Measurements from ENCODE around the gene CNP. TPM values are rescaled to one million over a fixed set of nuclear protein-coding genes. Genes with fewer than 3 reads are reported as not detected.

CNP gene
- total and polyA plus RNA-seq, 8 donors: 26.3 to 45.8 (median 32.1) TPM

DNA sequence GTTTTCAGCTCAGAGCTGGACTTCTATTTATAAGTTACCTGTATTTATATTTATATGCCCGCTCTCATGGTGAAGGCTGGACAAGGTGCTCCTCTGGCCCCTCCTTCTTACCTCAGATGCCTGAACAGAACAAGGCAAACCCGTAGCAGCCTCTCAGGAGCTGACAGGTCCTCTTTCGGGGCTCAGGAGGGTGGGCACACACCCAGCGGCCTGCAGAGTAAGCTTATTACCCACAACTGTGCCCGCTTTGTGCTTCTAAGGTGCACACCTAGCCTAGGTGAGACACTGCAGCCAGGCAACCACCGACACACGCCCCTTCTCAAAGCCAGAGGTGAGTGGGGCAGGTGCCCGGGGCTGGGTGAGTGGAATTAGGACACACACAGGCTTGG is 58.6 kb downstream of the CNP start:
- FAIRE-seq: no peak
- intact Hi-C loops (cut with DNase I): loop anchor here in 2 of 3 donors (10.0 kb wide), 2 partner anchors 80 to 90 kb away; partner anchors contain the start of gene DHX58 (in 1 of the 2)

DNA sequence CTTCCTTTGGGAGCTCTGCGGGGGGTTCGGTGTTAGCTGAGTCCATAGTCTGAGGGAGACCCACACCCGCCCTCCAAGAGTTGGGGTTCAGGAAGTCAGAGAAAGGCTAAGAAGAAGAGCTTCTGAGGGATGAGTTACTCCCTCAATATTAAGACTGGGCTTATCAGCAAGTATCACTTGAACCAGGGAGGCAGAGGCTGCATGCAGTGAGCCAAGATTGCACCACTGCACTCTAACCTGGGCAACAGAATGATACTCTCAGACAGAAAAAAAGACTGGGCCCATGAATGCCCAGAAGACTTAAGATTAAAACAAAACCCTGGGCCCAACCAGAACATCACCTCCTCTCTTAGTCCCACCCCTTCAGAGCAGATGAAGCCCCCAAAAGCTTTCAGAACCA is 59.3 kb downstream of the CNP start:
- Histone ChIP-seq H3K27me3 (no peaks in the 10 kb centered on the region), H3K4me3 (no peak overlapping the region), H3K9me3 (no peaks in the 10 kb centered on the region), H3K4me1 (peaks cover 4 to 18% (median 5%) of the 10 kb centered on the region in 3 donors), H3K27ac (no peak overlapping the region), H3K36me3 (peaks cover 0 to 14% (median 10%) of the 10 kb centered on the region in 3 donors)
- WGBS, 2 donors: 92 to 93% methylated on average over 3 of the region's 3 CpGs
- TF ChIP-seq, protein P1, sequence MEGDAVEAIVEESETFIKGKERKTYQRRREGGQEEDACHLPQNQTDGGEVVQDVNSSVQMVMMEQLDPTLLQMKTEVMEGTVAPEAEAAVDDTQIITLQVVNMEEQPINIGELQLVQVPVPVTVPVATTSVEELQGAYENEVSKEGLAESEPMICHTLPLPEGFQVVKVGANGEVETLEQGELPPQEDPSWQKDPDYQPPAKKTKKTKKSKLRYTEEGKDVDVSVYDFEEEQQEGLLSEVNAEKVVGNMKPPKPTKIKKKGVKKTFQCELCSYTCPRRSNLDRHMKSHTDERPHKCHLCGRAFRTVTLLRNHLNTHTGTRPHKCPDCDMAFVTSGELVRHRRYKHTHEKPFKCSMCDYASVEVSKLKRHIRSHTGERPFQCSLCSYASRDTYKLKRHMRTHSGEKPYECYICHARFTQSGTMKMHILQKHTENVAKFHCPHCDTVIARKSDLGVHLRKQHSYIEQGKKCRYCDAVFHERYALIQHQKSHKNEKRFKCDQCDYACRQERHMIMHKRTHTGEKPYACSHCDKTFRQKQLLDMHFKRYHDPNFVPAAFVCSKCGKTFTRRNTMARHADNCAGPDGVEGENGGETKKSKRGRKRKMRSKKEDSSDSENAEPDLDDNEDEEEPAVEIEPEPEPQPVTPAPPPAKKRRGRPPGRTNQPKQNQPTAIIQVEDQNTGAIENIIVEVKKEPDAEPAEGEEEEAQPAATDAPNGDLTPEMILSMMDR (IDR thresholded peaks at IDR 0.05): no peak
- FAIRE-seq: no peak
- intact Hi-C loops (cut with DNase I): loop anchor here in 2 of 3 donors (10.0 kb wide), 2 partner anchors 79 to 89 kb away; partner anchors contain the start of gene DHX58 (in 1 of the 2)
- no peak for ATAC-seq
- no peak for DNase-seq

More for the DNA sequence above, 58.6 kb downstream of the CNP start:
- peak in 1 of 6 donors; percentile 33 for DNase-seq
- H3K4me1 ChIP-seq: peaks cover 9 to 23% (median 10%) of the 10 kb centered on the region in 3 donors
- H3K27me3 ChIP-seq: no peaks in the 10 kb centered on the region
- peak overlapping the region in 2 of 4 donors; percentile 51 to 67 for H3K27ac ChIP-seq
- H3K9me3 ChIP-seq: no peaks in the 10 kb centered on the region
- H3K4me3 ChIP-seq: no peak overlapping the region
- WGBS, 2 donors: 49 to 51% methylated on average over 8 of the region's 8 CpGs
- ATAC-seq: peak in 1 of 4 donors; percentile 21
- peaks cover 0 to 14% (median 10%) of the 10 kb centered on the region in 3 donors for H3K36me3 ChIP-seq
- TF ChIP-seq, protein P1 (IDR thresholded peaks at IDR 0.05): no peak

- Histone ChIP-seq H3K4me1 (peaks cover 0 to 12% (median 0%) of the 10 kb centered on the region in 3 donors), H3K9me3 (no peaks in the 10 kb centered on the region), H3K4me3 (no peak overlapping the region), H3K36me3 (peaks cover 0 to 14% (median 10%) of the 10 kb centered on the region in 3 donors), H3K27ac (no peak overlapping the region), H3K27me3 (no peaks in the 10 kb centered on the region)
- ATAC-seq (no peak), FAIRE-seq (no peak), DNase-seq (no peak)
- TF ChIP-seq, protein P1 (IDR thresholded peaks at IDR 0.05): no peak
- 72 to 74% methylated on average over 17 of the region's 17 CpGs for WGBS, 2 donors
- intact Hi-C loops (cut with DNase I): loop anchor here in 2 of 3 donors (10.0 kb wide), 2 partner anchors 78 to 88 kb away; partner anchors contain the start of gene DHX58 (in 1 of the 2)
These were observed 60.4 kb downstream of the CNP start for GRCh38 chr17:42026857-42027589.

Other genes with a start within 250 kb of the CNP start
- 1 to 10 TPM in 3 of 6 donors, under 1 TPM in 3; 0.13 to 1.6 (median 0.84) TPM for gene HAP1, start 232.2 kb upstream of the CNP start, total RNA-seq
- 1 to 10 TPM; 2.6 to 4.2 TPM for gene HAP1, start 232.2 kb upstream of the CNP start, polyA plus RNA-seq
- gene JUP, start 180.1 kb upstream of the CNP start, total RNA-seq: 10 to 100 TPM; 31.1 to 93.5 (median 42.0) TPM
- gene JUP, start 180.1 kb upstream of the CNP start, polyA plus RNA-seq: 10 to 100 TPM; 46.8 to 50.4 TPM
- gene P3H4, start 154.8 kb upstream of the CNP start, total RNA-seq: 10 to 100 TPM in 3 of 6 donors, 1 to 10 TPM in 3; 8.4 to 15.7 (median 10.1) TPM
- 10 to 100 TPM; 13.0 to 16.6 TPM for gene P3H4, start 154.8 kb upstream of the CNP start, polyA plus RNA-seq
- gene FKBP10, start 153.8 kb upstream of the CNP start, total RNA-seq: 10 to 100 TPM in 4 of 6 donors, 1 to 10 TPM in 2; 4.5 to 35.3 (median 11.7) TPM
- 10 to 100 TPM in 1 of 2 donors, 1 to 10 TPM in 1; 9.1 to 17.3 TPM for gene FKBP10, start 153.8 kb upstream of the CNP start, polyA plus RNA-seq
- gene NT5C3B, start 130.6 kb upstream of the CNP start, total RNA-seq: 10 to 100 TPM; 24.2 to 35.6 (median 27.0) TPM
- gene NT5C3B, start 130.6 kb upstream of the CNP start, polyA plus RNA-seq: 100 to 1,000 TPM in 1 of 2 donors, 10 to 100 TPM in 1; 89.7 to 102 TPM
- not detected for gene KLHL10, start 129.0 kb upstream of the CNP start, total RNA-seq
- gene KLHL10, start 129.0 kb upstream of the CNP start, polyA plus RNA-seq: under 1 TPM in 1 of 2 donors, not detected in 1; 0.02 TPM
- gene KLHL11, start 101.4 kb upstream of the CNP start, total RNA-seq: 1 to 10 TPM; 4.3 to 7.8 (median 5.8) TPM
- under 1 TPM; 0.61 to 0.75 TPM for gene KLHL11, start 101.4 kb upstream of the CNP start, polyA plus RNA-seq
- gene ACLY, start 47.8 kb upstream of the CNP start, total RNA-seq: 100 to 1,000 TPM in 1 of 6 donors, 10 to 100 TPM in 5; 38.6 to 101 (median 58.3) TPM
- gene ACLY, start 47.8 kb upstream of the CNP start, polyA plus RNA-seq: 10 to 100 TPM; 22.0 to 68.7 TPM
- gene ODAD4, start 36.2 kb upstream of the CNP start, total RNA-seq: under 1 TPM; 0.20 to 0.98 (median 0.57) TPM
- 1 to 10 TPM; 1.2 to 4.1 TPM for gene ODAD4, start 36.2 kb upstream of the CNP start, polyA plus RNA-seq
- 10 to 100 TPM; 32.2 to 45.3 (median 37.3) TPM for gene DNAJC7, start 50.6 kb downstream of the CNP start, total RNA-seq
- 10 to 100 TPM; 53.4 to 63.6 TPM for gene DNAJC7, start 50.6 kb downstream of the CNP start, polyA plus RNA-seq
- gene NKIRAS2, start 53.3 kb downstream of the CNP start, total RNA-seq: 10 to 100 TPM in 3 of 6 donors, 1 to 10 TPM in 3; 6.5 to 14.7 (median 10.7) TPM
- gene NKIRAS2, start 53.3 kb downstream of the CNP start, polyA plus RNA-seq: 10 to 100 TPM; 11.7 to 14.1 TPM
- gene C17orf113, start 83.8 kb downstream of the CNP start, total RNA-seq: 1 to 10 TPM; 1.2 to 2.2 (median 1.8) TPM
- 1 to 10 TPM; 1.5 to 1.9 TPM for gene C17orf113, start 83.8 kb downstream of the CNP start, polyA plus RNA-seq
- 1 to 10 TPM in 5 of 6 donors, under 1 TPM in 1; 0.67 to 2.1 (median 1.4) TPM for gene ZNF385C, start 131.7 kb downstream of the CNP start, total RNA-seq
- 1 to 10 TPM; 1.8 to 2.6 TPM for gene ZNF385C, start 131.7 kb downstream of the CNP start, polyA plus RNA-seq
- gene DHX58, start 145.9 kb downstream of the CNP start, total RNA-seq: 10 to 100 TPM in 1 of 6 donors, 1 to 10 TPM in 5; 3.7 to 11.0 (median 6.1) TPM
- 10 to 100 TPM; 20.9 to 22.8 TPM for gene DHX58, start 145.9 kb downstream of the CNP start, polyA plus RNA-seq
- 10 to 100 TPM; 17.5 to 43.7 (median 22.3) TPM for gene KAT2A, start 154.6 kb downstream of the CNP start, total RNA-seq
- gene KAT2A, start 154.6 kb downstream of the CNP start, polyA plus RNA-seq: 100 to 1,000 TPM; 157 to 158 TPM
- gene HSPB9, start 156.0 kb downstream of the CNP start, total RNA-seq: under 1 TPM; 0.40 to 0.75 (median 0.58) TPM
- gene HSPB9, start 156.0 kb downstream of the CNP start, polyA plus RNA-seq: 1 to 10 TPM in 1 of 2 donors, under 1 TPM in 1; 0.85 to 1.6 TPM
- 10 to 100 TPM; 25.9 to 53.1 (median 42.0) TPM for gene RAB5C, start 188.2 kb downstream of the CNP start, total RNA-seq
- gene RAB5C, start 188.2 kb downstream of the CNP start, polyA plus RNA-seq: 10 to 100 TPM; 42.6 to 61.8 TPM
- under 1 TPM in 5 of 6 donors, not detected in 1; 0.03 to 0.09 (median 0.06) TPM for gene KCNH4, start 214.3 kb downstream of the CNP start, total RNA-seq
- gene KCNH4, start 214.3 kb downstream of the CNP start, polyA plus RNA-seq: under 1 TPM; 0.11 to 0.14 TPM
- not detected for gene HCRT, start 218.7 kb downstream of the CNP start, total RNA-seq
- not detected for gene HCRT, start 218.7 kb downstream of the CNP start, polyA plus RNA-seq
- gene GHDC, start 227.7 kb downstream of the CNP start, total RNA-seq: 10 to 100 TPM; 14.8 to 20.9 (median 17.1) TPM
- gene GHDC, start 227.7 kb downstream of the CNP start, polyA plus RNA-seq: 10 to 100 TPM; 19.4 to 21.6 TPM

Data from pancreas (tissue), 10 donors.